ENCODE results near the gene SH3RF3. TPM values are rescaled to one million over a fixed set of nuclear protein-coding genes. Genes with fewer than 3 reads are reported as not detected.

The SH3RF3 gene
- total RNA-seq, 1 experiment from 2014 or later, result not detected

- Histone ChIP-seq H3K27me3 (ENCODE audit: insufficient read depth, low read length) (no peaks in the 10 kb centered on the region; the same call in 1 of the 2 replicates), H3K27ac (ENCODE audit: low read depth, low read length) (no peak overlapping the region), H3K9ac (ENCODE audit: low read length) (no peak overlapping the region), H3K79me2 (ENCODE audit: insufficient read depth, low read length) (no peaks in the 10 kb centered on the region), H3K4me2 (ENCODE audit: low read length) (no peak overlapping the region), H3K9me3 (ENCODE audit: control insufficient read depth in 1 of 2, insufficient read depth in 1 of 2, low read depth in 1 of 2, low read length in 2 of 2) (no peaks in the 10 kb centered on the region), H3K4me3 (replicated peaks in 1 of 2; ENCODE audit: low read depth in 1 of 2, low read length in 2 of 2) (no peak overlapping the region), H3K9me2 (ENCODE audit: insufficient read depth) (no peaks in the 10 kb centered on the region), H3K36me3 (ENCODE audit: control insufficient read depth in 1 of 2, insufficient read depth in 2 of 2, low read length in 2 of 2) (no peaks in the 10 kb centered on the region), H2AFZ (ENCODE audit: low read depth, low read length, poor library complexity, severe bottlenecking) (no peak overlapping the region), H4K20me1 (ENCODE audit: insufficient read depth) (no peaks in the 10 kb centered on the region), H3K4me1 (ENCODE audit: control insufficient read depth in 1 of 2, insufficient read depth in 2 of 2, low read length in 2 of 2) (peaks cover 0 to 3% of the 10 kb centered on the region in 2 experiments; a peak in 1 of 4 replicates)
- intact Hi-C loops (cut with micrococcal nuclease), result no loop called here
- DNase-seq (ENCODE audit: low read depth, low spot score) (no peak), ATAC-seq (no peak)
- POLR2A ChIA-PET, result no interaction called here
- no peak for TF ChIP-seq JUND (IDR thresholded peaks at IDR 0.05)
- TF ChIP-seq CBX3 (IDR thresholded peaks at IDR 0.05; ENCODE audit: low read depth), result no peak
- TF ChIP-seq ZBTB33 (IDR thresholded peaks at IDR 0.05; ENCODE audit: extremely low read depth, insufficient replicate concordance, low read length), result no peak
- TF ChIP-seq EZH2 (IDR thresholded peaks at IDR 0.05), result no peak
- BruUV-seq (replicated peaks), result no TSS peak
- RAD21 ChIA-PET (ENCODE audit: low non-redundant PET in 1 of 2, low total read pairs in 2 of 2, uncharacterized antibody in 2 of 2, unreplicated experiment in 2 of 2), result no interaction called here
- CTCF ChIA-PET, result interaction anchor here (1.5 to 1.8 kb wide), 2 partner anchors 13 to 23 kb away, joined by 3 to 6 read pairs; no protein-coding TSS in a partner anchor
Observed at GRCh38 chr2:109532728-109533076, 403.7 kb downstream of the SH3RF3 start.

- H3K4me1 ChIP-seq (ENCODE audit: control insufficient read depth in 1 of 2, insufficient read depth in 2 of 2, low read length in 2 of 2), result no peaks in the 10 kb centered on the region
- no peaks in the 10 kb centered on the region for H3K79me2 ChIP-seq (ENCODE audit: insufficient read depth, low read length)
- no peak overlapping the region for H3K4me3 ChIP-seq (replicated peaks in 1 of 2; ENCODE audit: low read depth in 1 of 2, low read length in 2 of 2)
- intact Hi-C loops (cut with micrococcal nuclease), result no loop called here
- H3K9me3 ChIP-seq (ENCODE audit: control insufficient read depth in 1 of 2, insufficient read depth in 1 of 2, low read depth in 1 of 2, low read length in 2 of 2), result no peaks in the 10 kb centered on the region
- no TSS peak for BruUV-seq (replicated peaks)
- H3K36me3 ChIP-seq (ENCODE audit: control insufficient read depth in 1 of 2, insufficient read depth in 2 of 2, low read length in 2 of 2), result no peaks in the 10 kb centered on the region
- TF ChIP-seq SRF (IDR thresholded peaks at IDR 0.05; ENCODE audit: low read depth), result no peak
- TF ChIP-seq ZBTB33 (IDR thresholded peaks at IDR 0.05; ENCODE audit: extremely low read depth, insufficient replicate concordance, low read length), result no peak
- TF ChIP-seq CBX3 (IDR thresholded peaks at IDR 0.05; ENCODE audit: low read depth), result no peak
- TF ChIP-seq ZNF274 (IDR thresholded peaks at IDR 0.05; ENCODE audit: low read depth, low read length), result no peak
- H2AFZ ChIP-seq (ENCODE audit: low read depth, low read length, poor library complexity, severe bottlenecking), result no peak overlapping the region
- no peaks in the 10 kb centered on the region for H3K9me2 ChIP-seq (ENCODE audit: insufficient read depth)
- H4K20me1 ChIP-seq (ENCODE audit: insufficient read depth), result no peaks in the 10 kb centered on the region
- no peak overlapping the region for H3K9ac ChIP-seq (ENCODE audit: low read length)
- ChIA-PET RAD21 (ENCODE audit: low non-redundant PET in 1 of 2, low total read pairs in 2 of 2, uncharacterized antibody in 2 of 2, unreplicated experiment in 2 of 2) (no interaction called here), CTCF (interaction anchor here (1.5 to 1.8 kb wide), 2 partner anchors 12 to 24 kb away, joined by 3 to 6 read pairs; no protein-coding TSS in a partner anchor), POLR2A (no interaction called here)
- no peak overlapping the region for H3K27ac ChIP-seq (ENCODE audit: low read depth, low read length)
- no peak for ATAC-seq
- DNase-seq (ENCODE audit: low read depth, low spot score), result no peak
- no peak overlapping the region for H3K4me2 ChIP-seq (ENCODE audit: low read length)
- no peaks in the 10 kb centered on the region; the same call in 1 of the 2 replicates for H3K27me3 ChIP-seq (ENCODE audit: insufficient read depth, low read length)
Observed at GRCh38 chr2:109533823-109534222, 404.8 kb downstream of the SH3RF3 start.

All from HCT116 (cell line).